Vagina (tissue), 2 donors: ENCODE results near the gene CAMK4.

Source experiments
- POLR2A ChIP-seq, 2 donors: fragments of 450-650 bp; IDR thresholded peaks; one replicate each; pipeline ENCODE4 v1.6.1; 2017; ENCODE audit warnings: antibody characterized with exemption in 2 of 2, mild to moderate bottlenecking in 2 of 2, moderate library complexity in 2 of 2
- POLR2AphosphoS5 ChIP-seq, 2 donors: sonication (generic); formaldehyde crosslinking; IDR thresholded peaks; one replicate each; pipeline ENCODE4 v1.9.0; 2017; ENCODE audit warnings: antibody characterized with exemption in 2 of 2, mild to moderate bottlenecking in 2 of 2, low read depth in 1 of 2; ENCODE audit not compliant: insufficient read depth in 1 of 2

GRCh38 chr5:111256128-111256527 is 31.9 kb downstream of the CAMK4 start:
- TF ChIP-seq POLR2A (IDR thresholded peaks at IDR 0.05), result no peak
- no peak for TF ChIP-seq POLR2AphosphoS5 (IDR thresholded peaks at IDR 0.05; ENCODE audit: insufficient read depth in 1 of 2, low read depth in 1 of 2)
